Activated B cell treated with CpG ODN at 0.5 μM for 24 hours (primary cell): ENCODE data around the gene PDLIM5. TPM values are rescaled to one million over a fixed set of nuclear protein-coding genes. Genes with fewer than 3 reads are reported as not detected.

ENCODE experiments used
- ATAC-seq: fragments of 200-7000 bp; cut with Tn5 transposase; one replicate; pipeline ENCODE4 v1.10.0; 2021; ENCODE audit warnings: low read depth, mild to moderate bottlenecking, moderate library complexity
- CTCF ChIA-PET: fragments of 350-600 bp; sonication (Branson Sonifier 250); formaldehyde crosslinking; loops from one replicate; lab custom pipeline; 2021; ENCODE audit warnings: antibody characterized with exemption; lab: Charles Lee
- POLR2A ChIA-PET: fragments of 350-600 bp; sonication (Branson Sonifier 250); formaldehyde crosslinking; loops from one replicate; lab custom pipeline; 2021; ENCODE audit warnings: antibody characterized with exemption; lab: Charles Lee
- DNase-seq: peaks from one replicate; pipeline ENCODE4 v3.0.0; 2022
- H3K27ac Mint-ChIP-seq: one replicate; pipeline ENCODE4 v1.8.0; 2020; ENCODE audit warnings: mixed read lengths
- H3K27me3 Mint-ChIP-seq: one replicate; pipeline ENCODE4 v1.8.0; 2021; ENCODE audit warnings: mixed read lengths
- H3K36me3 Mint-ChIP-seq: one replicate; pipeline ENCODE4 v1.8.0; 2021; ENCODE audit warnings: low read depth, mixed read lengths
- H3K4me1 Mint-ChIP-seq: one replicate; pipeline ENCODE4 v1.8.0; 2021; ENCODE audit warnings: mixed read lengths
- H3K4me3 Mint-ChIP-seq: one replicate; pipeline ENCODE4 v1.8.0; 2020; ENCODE audit warnings: mild to moderate bottlenecking, mixed read lengths
- H3K9me3 Mint-ChIP-seq: one replicate; pipeline ENCODE4 v1.8.0; 2020; ENCODE audit warnings: mixed read lengths
- CTCF ChIP-seq: fragments of 200-600 bp; IDR thresholded peaks from one replicate; pipeline ENCODE4 v1.8.0; 2022; ENCODE audit warnings: antibody characterized with exemption, mild to moderate bottlenecking
- intact Hi-C: fragments of 100-400 bp; cut with micrococcal nuclease; formaldehyde crosslinking; loops from one replicate; pipeline ENCODE4 v1.15.1; 2024
- total RNA-seq: library from RNA; stranded (reverse); gene quantifications from 2 replicates; pipeline ENCODE4 v1.2.3, GENCODE V29; 2022

PDLIM5 gene
- total RNA-seq, 1 donor from 2014 or later, result 36.5 TPM

GRCh38 chr4:94566420-94566819 is 114.7 kb downstream of the PDLIM5 start:
- Mint-ChIP-seq H3K9me3 (no peaks in the 10 kb centered on the region), H3K27ac (no peak overlapping the region), H3K4me1 (peaks cover 8% of the 10 kb centered on the region), H3K4me3 (no peak overlapping the region), H3K36me3 (no peaks in the 10 kb centered on the region), H3K27me3 (no peaks in the 10 kb centered on the region)
- POLR2A ChIA-PET, result no interaction called here
- CTCF ChIA-PET, result no interaction called here
- ATAC-seq (no peak), DNase-seq (no peak)
- intact Hi-C loops, result no loop called here
- TF ChIP-seq CTCF, result no peak

- Mint-ChIP-seq H3K9me3 (no peaks in the 10 kb centered on the region), H3K27me3 (no peaks in the 10 kb centered on the region), H3K27ac (no peak overlapping the region), H3K4me3 (no peak overlapping the region), H3K36me3 (no peaks in the 10 kb centered on the region), H3K4me1 (peaks cover 8% of the 10 kb centered on the region)
- ChIA-PET CTCF (no interaction called here), POLR2A (no interaction called here)
- ATAC-seq (no peak), DNase-seq (no peak)
- intact Hi-C loops, result no loop called here
- no peak for TF ChIP-seq CTCF
Observed at GRCh38 chr4:94567811-94568210, 116.1 kb downstream of the PDLIM5 start.

GRCh38 chr4:94570558-94570957 is 118.8 kb downstream of the PDLIM5 start:
- Mint-ChIP-seq H3K36me3 (peaks cover 2% of the 10 kb centered on the region), H3K4me1 (peaks cover 8% of the 10 kb centered on the region), H3K27ac (no peak overlapping the region), H3K27me3 (no peaks in the 10 kb centered on the region), H3K9me3 (no peaks in the 10 kb centered on the region), H3K4me3 (no peak overlapping the region)
- no peak for ATAC-seq
- CTCF ChIA-PET, result interaction anchor here (0.6 kb wide), 1 partner anchor 164 kb away, joined by 5 read pairs; no protein-coding TSS in a partner anchor
- no peak for DNase-seq
- intact Hi-C loops, result no loop called here
- no peak for TF ChIP-seq CTCF
- POLR2A ChIA-PET, result no interaction called here

- DNase-seq (no peak), ATAC-seq (no peak)
- Mint-ChIP-seq H3K27ac (no peak overlapping the region), H3K27me3 (no peaks in the 10 kb centered on the region), H3K4me3 (no peak overlapping the region), H3K4me1 (peaks cover 8% of the 10 kb centered on the region), H3K36me3 (peaks cover 10% of the 10 kb centered on the region), H3K9me3 (no peaks in the 10 kb centered on the region)
- POLR2A ChIA-PET, result no interaction called here
- no peak for TF ChIP-seq CTCF
- intact Hi-C loops, result no loop called here
- CTCF ChIA-PET, result no interaction called here
Observed at GRCh38 chr4:94571298-94571697, 119.6 kb downstream of the PDLIM5 start.

GRCh38 chr4:94571715-94572114 is 120.0 kb downstream of the PDLIM5 start:
- ChIA-PET CTCF (no interaction called here), POLR2A (no interaction called here)
- TF ChIP-seq CTCF, result no peak
- Mint-ChIP-seq H3K27ac (no peak overlapping the region), H3K27me3 (no peaks in the 10 kb centered on the region), H3K36me3 (peaks cover 11% of the 10 kb centered on the region), H3K4me1 (peaks cover 8% of the 10 kb centered on the region), H3K9me3 (no peaks in the 10 kb centered on the region), H3K4me3 (no peak overlapping the region)
- ATAC-seq, result no peak
- intact Hi-C loops, result no loop called here
- no peak for DNase-seq
